GM23338 (cell line): Measurements from ENCODE around the gene AGPAT4. TPM values are rescaled to one million over a fixed set of nuclear protein-coding genes. Genes with fewer than 3 reads are reported as not detected.
A peak's percentile ranks its signal among the peaks of the same experiment; 100 is the strongest.

Experiments
- ATAC-seq: fragments of 200-7000 bp; cut with Tn5 transposase; 3 replicates; pipeline ENCODE4 v1.9.1; 2020
- DNase-seq: peaks from one replicate; pipeline ENCODE4 v3.0.0-alpha.2; 2015; ENCODE audit warnings: low spot score
- H2AFZ ChIP-seq: fragments of 200-600 bp; sonication (generic); 2 replicates; pipeline ENCODE4 v1.8.0; 2016; ENCODE audit warnings: antibody characterized with exemption, mild to moderate bottlenecking, moderate library complexity
- H3F3A ChIP-seq: fragments of 200-600 bp; sonication (generic); replicated peaks from 2 replicates; pipeline ENCODE4 v1.8.0; 2017; ENCODE audit warnings: antibody characterized with exemption, mixed run types, low read depth
- H3K27ac ChIP-seq: fragments of 200-600 bp; sonication (generic); 2 replicates; pipeline ENCODE4 v1.6.1; 2016; ENCODE audit warnings: low read depth
- H3K27me3 ChIP-seq: fragments of 200-600 bp; sonication (generic); 2 replicates; pipeline ENCODE4 v1.8.0; 2016; ENCODE audit warnings: mild to moderate bottlenecking, mixed run types, moderate library complexity; ENCODE audit not compliant: insufficient read depth
- H3K36me3 ChIP-seq: fragments of 200-600 bp; sonication (generic); 2 replicates; pipeline ENCODE4 v1.8.0; 2016; ENCODE audit warnings: mild to moderate bottlenecking; ENCODE audit not compliant: insufficient read depth
- H3K4me1 ChIP-seq: fragments of 200-600 bp; sonication (generic); 2 replicates; pipeline ENCODE4 v1.8.0; 2016; ENCODE audit warnings: mild to moderate bottlenecking, moderate library complexity; ENCODE audit not compliant: insufficient read depth
- H3K4me2 ChIP-seq: fragments of 200-600 bp; sonication (generic); 2 replicates; pipeline ENCODE4 v1.7.1; 2017; ENCODE audit warnings: mixed run types
- H3K4me3 ChIP-seq: fragments of 200-600 bp; sonication (generic); 2 replicates; pipeline ENCODE4 v1.6.1; 2016; ENCODE audit warnings: mixed run types
- H3K79me2 ChIP-seq: fragments of 200-600 bp; sonication (generic); replicated peaks from 2 replicates; pipeline ENCODE4 v1.8.0; 2017; ENCODE audit warnings: mild to moderate bottlenecking; ENCODE audit not compliant: insufficient read depth
- H3K9me2 ChIP-seq: fragments of 200-600 bp; sonication (generic); 2 replicates; pipeline ENCODE4 v1.8.0; 2017; ENCODE audit not compliant: insufficient read depth
- H4K20me1 ChIP-seq: fragments of 200-600 bp; sonication (generic); replicated peaks from 2 replicates; pipeline ENCODE4 v1.8.0; 2017; ENCODE audit warnings: mild to moderate bottlenecking; ENCODE audit not compliant: insufficient read depth
- H3K27ac Mint-ChIP-seq: 2 replicates; pipeline ENCODE4 v1.8.0; 2020; ENCODE audit warnings: inconsistent platforms, mild to moderate bottlenecking, moderate library complexity, mixed read lengths
- H3K27me3 Mint-ChIP-seq: 3 replicates; pipeline ENCODE4 v1.8.0; 2022; ENCODE audit warnings: low read depth, mild to moderate bottlenecking, moderate library complexity, mixed read lengths, inconsistent platforms; ENCODE audit not compliant: insufficient read depth, poor library complexity
- H3K36me3 Mint-ChIP-seq: 3 replicates; pipeline ENCODE4 v1.8.0; 2021; ENCODE audit warnings: low read depth, mild to moderate bottlenecking, inconsistent platforms, moderate library complexity, mixed read lengths
- H3K4me1 Mint-ChIP-seq: 3 replicates; pipeline ENCODE4 v1.8.0; 2020; ENCODE audit warnings: mild to moderate bottlenecking, inconsistent platforms, mixed read lengths
- H3K4me3 Mint-ChIP-seq: 3 replicates; pipeline ENCODE4 v1.8.0; 2021; ENCODE audit warnings: moderate library complexity, mild to moderate bottlenecking, inconsistent platforms, mixed read lengths
- H3K9me3 Mint-ChIP-seq: 3 replicates; pipeline ENCODE4 v1.8.0; 2020; ENCODE audit warnings: moderate library complexity, mild to moderate bottlenecking, inconsistent platforms, mixed read lengths
- CREB1 ChIP-seq: fragments of 250-450 bp; sonication (Bioruptor Pico); IDR thresholded peaks from 2 replicates; pipeline ENCODE4 v1.5.0; 2020; ENCODE audit warnings: low read depth, mild to moderate bottlenecking, moderate library complexity
- CTCF ChIP-seq, 2 experiments: fragments of 200-600 bp in 1 of 2; sonication (generic) in 1 of 2; conservative IDR thresholded peaks; 2 replicates each; pipeline versions ENCODE4 v1.5.1 to v1.6.1; 2016 to 2017; ENCODE audit warnings: antibody characterized with exemption in 2 of 2, low read depth in 2 of 2, mild to moderate bottlenecking in 2 of 2, moderate library complexity in 1 of 2
- EZH2 ChIP-seq: fragments of 200-600 bp; sonication (generic); IDR thresholded peaks from one replicate; pipeline ENCODE4 v1.8.0; 2017; ENCODE audit warnings: antibody characterized with exemption, mild to moderate bottlenecking, low read depth; ENCODE audit not compliant: unreplicated experiment
- JUNB ChIP-seq: IDR thresholded peaks from one replicate; pipeline ENCODE4 v1.6.1; 2016; ENCODE audit warnings: antibody characterized with exemption; ENCODE audit not compliant: unreplicated experiment
- NANOG ChIP-seq: IDR thresholded peaks from 2 replicates; pipeline ENCODE4 v1.6.1; 2016; ENCODE audit warnings: antibody characterized with exemption, borderline replicate concordance
- POLR2AphosphoS5 ChIP-seq: IDR thresholded peaks from 2 replicates; pipeline ENCODE4 v1.6.1; 2016; ENCODE audit warnings: antibody characterized with exemption, low read depth
- polyA plus RNA-seq: library from polyadenylated mRNA; unstranded; fragments of >200 nt; fragmentation: Nextera tagmentation; extraction: Ambion mirVana; gene quantifications from 2 replicates; pipeline ENCODE4 v1.2.1, GENCODE V29; 2016
- total RNA-seq: library from RNA; depleted of rRNA; stranded (reverse); fragments of >200 nt; shearing (Covaris generic); gene quantifications from 2 replicates; pipeline ENCODE4 v1.2.3, GENCODE V29; 2014
- TF ChIP-seq, protein P1 (sequence below): IDR thresholded peaks from 2 replicates; pipeline ENCODE4 v1.6.1; 2016; ENCODE audit warnings: antibody characterized with exemption
- TF ChIP-seq, protein P2 (sequence below): IDR thresholded peaks from one replicate; pipeline ENCODE4 v1.6.1; 2018; ENCODE audit warnings: antibody characterized with exemption; ENCODE audit not compliant: unreplicated experiment

Gene AGPAT4
- total and polyA plus RNA-seq, 2 experiments from 2014 or later: 8.9 to 19.3 TPM

- H2AFZ ChIP-seq: no peak overlapping the region
- peaks cover 5% of the 10 kb centered on the region; the same call in 2 of the 3 replicates for H3K9me3 Mint-ChIP-seq
These were observed 139.1 kb downstream of the AGPAT4 start for GRCh38 chr6:161134550-161135298.

More at GRCh38 chr6:161134550-161135298, 139.1 kb downstream of the AGPAT4 start:
- no peak overlapping the region for H3K27ac ChIP-seq
- Mint-ChIP-seq H3K27me3 (peaks cover 14% of the 10 kb centered on the region), H3K27ac (no peak overlapping the region), H3K36me3 (peaks cover 57% of the 10 kb centered on the region), H3K4me1 (peaks cover 10% of the 10 kb centered on the region; the same call in 2 of the 3 replicates), H3K4me3 (no peak overlapping the region)
- no peaks in the 10 kb centered on the region for H3F3A ChIP-seq
- no peaks in the 10 kb centered on the region for H3K9me2 ChIP-seq
- ATAC-seq (no peak), DNase-seq (no peak)
- H3K4me1 ChIP-seq: no peaks in the 10 kb centered on the region
- H4K20me1 ChIP-seq: peaks cover 4% of the 10 kb centered on the region; the same call in 1 of the 2 replicates
- no peak overlapping the region for H3K4me3 ChIP-seq
- H3K4me2 ChIP-seq: no peak overlapping the region
- 0 out of 2 replicates have a peak, but pooled peaks cover 3% of the 10 kb centered on the region for H3K36me3 ChIP-seq
- TF ChIP-seq, protein P1, sequence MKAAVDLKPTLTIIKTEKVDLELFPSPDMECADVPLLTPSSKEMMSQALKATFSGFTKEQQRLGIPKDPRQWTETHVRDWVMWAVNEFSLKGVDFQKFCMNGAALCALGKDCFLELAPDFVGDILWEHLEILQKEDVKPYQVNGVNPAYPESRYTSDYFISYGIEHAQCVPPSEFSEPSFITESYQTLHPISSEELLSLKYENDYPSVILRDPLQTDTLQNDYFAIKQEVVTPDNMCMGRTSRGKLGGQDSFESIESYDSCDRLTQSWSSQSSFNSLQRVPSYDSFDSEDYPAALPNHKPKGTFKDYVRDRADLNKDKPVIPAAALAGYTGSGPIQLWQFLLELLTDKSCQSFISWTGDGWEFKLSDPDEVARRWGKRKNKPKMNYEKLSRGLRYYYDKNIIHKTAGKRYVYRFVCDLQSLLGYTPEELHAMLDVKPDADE: no peak
- TF ChIP-seq CREB1 (CRISPR knock-in tag) (no peak), NANOG (no peak), POLR2AphosphoS5 (0 out of 2 replicates have a peak, but pooled peaks have one; percentile 21), EZH2 (no peak), JUNB (no peak), CTCF (conservative IDR thresholded peaks at IDR 0.05; ENCODE audit: low read depth in 2 of 2) (no peak)
- TF ChIP-seq, protein P2, sequence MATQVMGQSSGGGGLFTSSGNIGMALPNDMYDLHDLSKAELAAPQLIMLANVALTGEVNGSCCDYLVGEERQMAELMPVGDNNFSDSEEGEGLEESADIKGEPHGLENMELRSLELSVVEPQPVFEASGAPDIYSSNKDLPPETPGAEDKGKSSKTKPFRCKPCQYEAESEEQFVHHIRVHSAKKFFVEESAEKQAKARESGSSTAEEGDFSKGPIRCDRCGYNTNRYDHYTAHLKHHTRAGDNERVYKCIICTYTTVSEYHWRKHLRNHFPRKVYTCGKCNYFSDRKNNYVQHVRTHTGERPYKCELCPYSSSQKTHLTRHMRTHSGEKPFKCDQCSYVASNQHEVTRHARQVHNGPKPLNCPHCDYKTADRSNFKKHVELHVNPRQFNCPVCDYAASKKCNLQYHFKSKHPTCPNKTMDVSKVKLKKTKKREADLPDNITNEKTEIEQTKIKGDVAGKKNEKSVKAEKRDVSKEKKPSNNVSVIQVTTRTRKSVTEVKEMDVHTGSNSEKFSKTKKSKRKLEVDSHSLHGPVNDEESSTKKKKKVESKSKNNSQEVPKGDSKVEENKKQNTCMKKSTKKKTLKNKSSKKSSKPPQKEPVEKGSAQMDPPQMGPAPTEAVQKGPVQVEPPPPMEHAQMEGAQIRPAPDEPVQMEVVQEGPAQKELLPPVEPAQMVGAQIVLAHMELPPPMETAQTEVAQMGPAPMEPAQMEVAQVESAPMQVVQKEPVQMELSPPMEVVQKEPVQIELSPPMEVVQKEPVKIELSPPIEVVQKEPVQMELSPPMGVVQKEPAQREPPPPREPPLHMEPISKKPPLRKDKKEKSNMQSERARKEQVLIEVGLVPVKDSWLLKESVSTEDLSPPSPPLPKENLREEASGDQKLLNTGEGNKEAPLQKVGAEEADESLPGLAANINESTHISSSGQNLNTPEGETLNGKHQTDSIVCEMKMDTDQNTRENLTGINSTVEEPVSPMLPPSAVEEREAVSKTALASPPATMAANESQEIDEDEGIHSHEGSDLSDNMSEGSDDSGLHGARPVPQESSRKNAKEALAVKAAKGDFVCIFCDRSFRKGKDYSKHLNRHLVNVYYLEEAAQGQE: no peak
- H3K27me3 ChIP-seq: no peaks in the 10 kb centered on the region
- H3K79me2 ChIP-seq: no peaks in the 10 kb centered on the region
